IMR-90 (cell line): ENCODE measurements around the gene CHI3L1. TPM values are rescaled to one million over a fixed set of nuclear protein-coding genes. Genes with fewer than 3 reads are reported as not detected.

Experiments
- ATAC-seq: fragments of 200-7000 bp; cut with Tn5 transposase; 2 replicates; pipeline ENCODE4 v1.9.1; 2020; ENCODE audit warnings: low read depth, mild to moderate bottlenecking, moderate library complexity
- BruUV-seq: library from RNA; stranded (reverse); fragments of 400-500 nt; replicated peaks from 2 replicates; lab custom pipeline; 2021; lab: Mats Ljungman, UMichigan
- CTCF ChIA-PET: fragments of 300-600 bp; formaldehyde crosslinking; extraction: SDS; loops from one replicate; lab custom pipeline; 2021; ENCODE audit warnings: antibody characterized with exemption; lab: Yijun Ruan, JAX
- POLR2A ChIA-PET: fragments of 300-600 bp; sonication (Branson Sonifier 250); formaldehyde crosslinking; loops from one replicate; lab custom pipeline; 2022; ENCODE audit warnings: antibody characterized with exemption; ENCODE audit not compliant: unreplicated experiment; lab: Charles Lee
- DNase-seq: peaks from one replicate; pipeline ENCODE4 v3.0.0; 2013
- H2AFZ ChIP-seq: replicated peaks from 2 replicates; pipeline ENCODE3; 2013; ENCODE audit warnings: low read length, mild to moderate bottlenecking; ENCODE audit not compliant: poor library complexity
- H2AK5ac ChIP-seq: 2 replicates; pipeline ENCODE4 v1.6.1; 2013; ENCODE audit warnings: low read depth, low read length, inconsistent platforms
- H2AK9ac ChIP-seq: replicated peaks from 2 replicates; pipeline ENCODE3; 2013; ENCODE audit warnings: mild to moderate bottlenecking, low read depth, low read length, moderate library complexity; ENCODE audit not compliant: poor library complexity
- H2BK120ac ChIP-seq: 2 replicates; pipeline ENCODE4 v1.6.1; 2013; ENCODE audit warnings: low read depth, low read length, inconsistent platforms
- H2BK15ac ChIP-seq: 3 replicates; pipeline ENCODE4 v1.6.1; 2013; ENCODE audit warnings: low read depth, low read length, inconsistent platforms
- H2BK20ac ChIP-seq: 2 replicates; pipeline ENCODE4 v1.6.1; 2013; ENCODE audit warnings: low read depth, mild to moderate bottlenecking, inconsistent platforms, low read length, moderate library complexity
- H2BK5ac ChIP-seq: 2 replicates; pipeline ENCODE4 v1.6.1; 2013; ENCODE audit warnings: mild to moderate bottlenecking, low read depth, low read length, inconsistent platforms; ENCODE audit not compliant: poor library complexity, severe bottlenecking
- H3K14ac ChIP-seq: replicated peaks from 2 replicates; pipeline ENCODE4 v1.6.1; 2013; ENCODE audit warnings: low read depth, low read length, inconsistent platforms
- H3K18ac ChIP-seq: 2 replicates; pipeline ENCODE4 v1.6.1; 2013; ENCODE audit warnings: low read depth, low read length, control low read depth
- H3K23ac ChIP-seq: 2 replicates; pipeline ENCODE4 v1.6.1; 2013; ENCODE audit warnings: low read depth, low read length, inconsistent platforms
- H3K27ac ChIP-seq: 2 replicates; pipeline ENCODE4 v1.5.1; 2013; ENCODE audit warnings: mild to moderate bottlenecking, control low read depth, low read length; ENCODE audit not compliant: insufficient read depth
- H3K27me3 ChIP-seq: 2 replicates; pipeline ENCODE4 v1.6.1; 2013; ENCODE audit warnings: low read length; ENCODE audit not compliant: control insufficient read depth, insufficient read depth
- H3K36me3 ChIP-seq: 2 replicates; pipeline ENCODE4 v1.6.1; 2013; ENCODE audit warnings: low read length, mixed read lengths; ENCODE audit not compliant: control insufficient read depth, insufficient read depth
- H3K4ac ChIP-seq: 2 replicates; pipeline ENCODE4 v1.6.1; 2013; ENCODE audit warnings: low read depth, low read length, inconsistent platforms
- H3K4me1 ChIP-seq: 2 replicates; pipeline ENCODE4 v1.6.1; 2013; ENCODE audit warnings: low read length, mixed read lengths; ENCODE audit not compliant: control insufficient read depth, insufficient read depth
- H3K4me2 ChIP-seq: 2 replicates; pipeline ENCODE4 v1.6.1; 2013; ENCODE audit warnings: low read depth, mild to moderate bottlenecking, control low read depth, low read length, moderate library complexity
- H3K4me3 ChIP-seq: 2 replicates; pipeline ENCODE4 v1.5.1; 2013; ENCODE audit warnings: low read depth, mild to moderate bottlenecking, control low read depth, low read length, moderate library complexity; ENCODE audit not compliant: insufficient read depth
- H3K56ac ChIP-seq: 2 replicates; pipeline ENCODE4 v1.6.1; 2013; ENCODE audit warnings: low read length, inconsistent platforms; ENCODE audit not compliant: insufficient read depth; ENCODE audit errors: extremely low read depth
- H3K79me1 ChIP-seq, 2 experiments: 2 replicates each; pipeline ENCODE4 v1.6.1; 2013; ENCODE audit warnings: low read length in 2 of 2, inconsistent platforms in 1 of 2, low read depth in 1 of 2
- H3K9ac ChIP-seq: 2 replicates; pipeline ENCODE4 v1.6.1; 2013; ENCODE audit warnings: low read depth, low read length, control low read depth
- H3K9me1 ChIP-seq: 2 replicates; pipeline ENCODE4 v1.6.1; 2013; ENCODE audit warnings: low read length, inconsistent platforms; ENCODE audit not compliant: insufficient read depth
- H3K9me3 ChIP-seq: 2 replicates; pipeline ENCODE4 v1.6.1; 2013; ENCODE audit warnings: low read length; ENCODE audit not compliant: control insufficient read depth, insufficient read depth
- H4K20me1 ChIP-seq: 2 replicates; pipeline ENCODE4 v1.6.1; 2013; ENCODE audit warnings: low read length, inconsistent platforms; ENCODE audit not compliant: insufficient read depth
- H4K5ac ChIP-seq: 2 replicates; pipeline ENCODE4 v1.6.1; 2013; ENCODE audit warnings: mild to moderate bottlenecking, low read depth, low read length, control low read depth
- H4K8ac ChIP-seq, 2 experiments: 2 replicates each; pipeline ENCODE4 v1.6.1; 2013; ENCODE audit warnings: low read depth in 2 of 2, low read length in 2 of 2, control low read depth in 1 of 2, inconsistent platforms in 1 of 2
- H4K91ac ChIP-seq: 2 replicates; pipeline ENCODE4 v1.6.1; 2013; ENCODE audit warnings: low read depth, low read length, inconsistent platforms; ENCODE audit not compliant: insufficient read depth
- BHLHE40 ChIP-seq: fragments of 150-350 bp; IDR thresholded peaks from 2 replicates; pipeline ENCODE4 v1.6.1; 2016; ENCODE audit warnings: mild to moderate bottlenecking, low read depth, low read length
- CEBPB ChIP-seq: IDR thresholded peaks from 2 replicates; pipeline ENCODE4 v1.6.1; 2012; ENCODE audit warnings: low read depth, low read length, improper control_type of control experiment
- CHD1 ChIP-seq: IDR thresholded peaks from 2 replicates; pipeline ENCODE4 v1.6.1; 2012; ENCODE audit warnings: low read depth, low read length, improper control_type of control experiment
- FOS ChIP-seq: fragments of 150-350 bp; IDR thresholded peaks from 2 replicates; pipeline ENCODE4 v1.6.1; 2016; ENCODE audit warnings: low read depth, low read length
- MAFK ChIP-seq: IDR thresholded peaks from 2 replicates; pipeline ENCODE4 v1.6.1; 2012; ENCODE audit warnings: low read depth, low read length, improper control_type of control experiment
- MAZ ChIP-seq: IDR thresholded peaks from 2 replicates; pipeline ENCODE4 v1.6.1; 2012; ENCODE audit warnings: low read depth, mild to moderate bottlenecking, low read length, improper control_type of control experiment, moderate library complexity, borderline replicate concordance
- MXI1 ChIP-seq: IDR thresholded peaks from 2 replicates; pipeline ENCODE4 v1.6.1; 2012; ENCODE audit warnings: low read depth, mild to moderate bottlenecking, low read length, moderate library complexity, borderline replicate concordance
- NFE2L2 ChIP-seq: fragments of 150-350 bp; IDR thresholded peaks from 2 replicates; pipeline ENCODE4 v1.6.1; 2016; ENCODE audit warnings: low read depth, mild to moderate bottlenecking, low read length
- POLR2A ChIP-seq: IDR thresholded peaks from 2 replicates; pipeline ENCODE4 v1.6.1; 2012; ENCODE audit warnings: mild to moderate bottlenecking, low read depth, low read length
- RAD21 ChIP-seq: IDR thresholded peaks from 2 replicates; pipeline ENCODE4 v1.6.1; 2012; ENCODE audit warnings: low read length, improper control_type of control experiment
- RCOR1 ChIP-seq: IDR thresholded peaks from 2 replicates; pipeline ENCODE4 v1.6.1; 2012; ENCODE audit warnings: mild to moderate bottlenecking, low read length, improper control_type of control experiment; ENCODE audit not compliant: insufficient replicate concordance
- RFX5 ChIP-seq: IDR thresholded peaks from 2 replicates; pipeline ENCODE4 v1.8.0; 2012; ENCODE audit warnings: low read depth, mild to moderate bottlenecking, low read length, moderate library complexity
- SMC3 ChIP-seq: fragments of 150-350 bp; IDR thresholded peaks from 2 replicates; pipeline ENCODE4 v1.6.1; 2016; ENCODE audit warnings: low read depth, mild to moderate bottlenecking, antibody characterized with exemption, low read length, moderate library complexity
- WGBS, 2 experiments: methylation state at CpG; one replicate each; pipeline versions ENCODE4 v1.1.5 to v1.1.7; 2013; ENCODE audit warnings: missing lambda C conversion rate in 2 of 2; ENCODE audit not compliant: insufficient read length in 1 of 2; ENCODE audit errors: extremely low coverage in 2 of 2; 5-methylcytosine and 5-hydroxymethylcytosine counted together
- dilution Hi-C: fragments of 300-500 bp; cut with HindIII; formaldehyde crosslinking; loops from one replicate; pipeline ENCODE4 v1.14.3; 2018; ENCODE audit warnings: low sequenced_read_pairs; ENCODE audit not compliant: unreplicated experiment
- in situ Hi-C: fragments of 300-500 bp; cut with MboI; formaldehyde crosslinking; loops from 3 replicates; pipeline ENCODE4 v1.14.3; 2019; ENCODE audit warnings: low sequenced_read_pairs, inconsistent platforms, mixed read lengths
- intact Hi-C: fragments of 100-400 bp; cut with micrococcal nuclease; formaldehyde crosslinking; loops from 2 replicates; pipeline ENCODE4 v1.10.0; 2022
- polyA plus RNA-seq, 3 experiments: library from polyadenylated mRNA; depleted of rRNA; stranded (reverse); fragments of >200 nt; gene quantifications; 2 replicates each; pipeline ENCODE4 v1.2.3, GENCODE V29; 2012; ENCODE audit warnings: low replicate concordance in 1 of 3
- total RNA-seq: library from RNA; depleted of rRNA; stranded (reverse); fragments of >200 nt; gene quantifications from 2 replicates; pipeline ENCODE4 v1.2.3, GENCODE V29; 2012
- TF ChIP-seq, protein P1 (sequence below): fragments of 150-350 bp; IDR thresholded peaks from 2 replicates; pipeline ENCODE4 v1.6.1; 2017; ENCODE audit warnings: mild to moderate bottlenecking, antibody characterized with exemption, low read length, low read depth
- TF ChIP-seq, protein P2 (sequence below): fragments of 150-350 bp; IDR thresholded peaks from 2 replicates; pipeline ENCODE4 v1.6.1; 2016; ENCODE audit warnings: low read depth, mild to moderate bottlenecking, low read length, moderate library complexity, borderline replicate concordance
- TF ChIP-seq, protein P3 (sequence below): conservative IDR thresholded peaks from 2 replicates; pipeline ENCODE4 v1.5.1; 2012; ENCODE audit warnings: mild to moderate bottlenecking, low read depth, low read length, improper control_type of control experiment

CHI3L1 gene
- total and polyA plus RNA-seq, 2 of the 4 experiments (the other 2 are of a cell fraction), result 0.17 TPM; not detected in 1

DNA sequence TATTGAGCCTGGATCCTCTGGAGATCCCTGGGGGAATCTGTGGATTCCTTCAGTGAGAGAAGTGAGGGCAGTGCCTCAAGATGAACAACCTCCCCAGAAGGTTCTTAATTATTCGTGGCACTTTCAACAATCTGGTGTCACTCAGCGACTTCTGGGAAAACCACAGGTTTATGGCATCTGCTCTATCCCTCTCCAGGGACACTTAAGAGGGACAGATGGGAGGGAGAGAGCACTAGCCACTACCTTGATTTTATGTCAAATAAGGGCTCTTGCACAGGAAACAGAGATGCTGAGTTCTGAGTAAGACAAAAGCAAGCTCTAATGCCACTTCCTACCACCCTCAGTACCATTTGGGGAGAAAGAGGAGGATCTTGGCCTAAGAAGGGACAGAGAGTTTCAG lies 21.2 kb upstream of the CHI3L1 start:
- CTCF ChIA-PET, result no interaction called here
- no peak overlapping the region for H3K56ac ChIP-seq
- peaks cover 4% of the 10 kb centered on the region; the same call in 1 of the 2 replicates for H3K27me3 ChIP-seq
- peak overlapping the region; percentile 39 for H2AFZ ChIP-seq
- H3K23ac ChIP-seq, result no peak overlapping the region
- H3K4me2 ChIP-seq, result no peak overlapping the region
- no peak overlapping the region for H2BK20ac ChIP-seq
- DNase-seq (no peak), ATAC-seq (no peak)
- dilution Hi-C loops, result no loop called here
- H3K9me3 ChIP-seq, result no peaks in the 10 kb centered on the region
- H4K5ac ChIP-seq, result 0 out of 2 replicates have a peak overlapping the region, but pooled peaks have one; percentile 23
- H3K9ac ChIP-seq, result no peak overlapping the region
- no peaks in the 10 kb centered on the region for H3K9me1 ChIP-seq
- H4K8ac ChIP-seq, result no peak overlapping the region
- no peak overlapping the region for H2BK5ac ChIP-seq
- no peaks in the 10 kb centered on the region for H4K20me1 ChIP-seq
- in situ Hi-C loops, result no loop called here
- H2BK120ac ChIP-seq, result no peak overlapping the region
- WGBS, 2 experiments, result no CpG with 5 or more reads among the region's 2 CpGs
- H4K91ac ChIP-seq, result no peak overlapping the region
- H3K4me1 ChIP-seq, result peaks cover 3% of the 10 kb centered on the region
- TF ChIP-seq MXI1 (no peak), RCOR1 (no peak), MAFK (no peak), SMC3 (no peak), BHLHE40 (no peak), CEBPB (no peak), RFX5 (no peak), FOS (no peak), CHD1 (no peak), MAZ (no peak), NFE2L2 (no peak), RAD21 (no peak), POLR2A (no peak)
- TF ChIP-seq, protein P1, sequence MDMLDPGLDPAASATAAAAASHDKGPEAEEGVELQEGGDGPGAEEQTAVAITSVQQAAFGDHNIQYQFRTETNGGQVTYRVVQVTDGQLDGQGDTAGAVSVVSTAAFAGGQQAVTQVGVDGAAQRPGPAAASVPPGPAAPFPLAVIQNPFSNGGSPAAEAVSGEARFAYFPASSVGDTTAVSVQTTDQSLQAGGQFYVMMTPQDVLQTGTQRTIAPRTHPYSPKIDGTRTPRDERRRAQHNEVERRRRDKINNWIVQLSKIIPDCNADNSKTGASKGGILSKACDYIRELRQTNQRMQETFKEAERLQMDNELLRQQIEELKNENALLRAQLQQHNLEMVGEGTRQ, result no peak
- TF ChIP-seq, protein P2, sequence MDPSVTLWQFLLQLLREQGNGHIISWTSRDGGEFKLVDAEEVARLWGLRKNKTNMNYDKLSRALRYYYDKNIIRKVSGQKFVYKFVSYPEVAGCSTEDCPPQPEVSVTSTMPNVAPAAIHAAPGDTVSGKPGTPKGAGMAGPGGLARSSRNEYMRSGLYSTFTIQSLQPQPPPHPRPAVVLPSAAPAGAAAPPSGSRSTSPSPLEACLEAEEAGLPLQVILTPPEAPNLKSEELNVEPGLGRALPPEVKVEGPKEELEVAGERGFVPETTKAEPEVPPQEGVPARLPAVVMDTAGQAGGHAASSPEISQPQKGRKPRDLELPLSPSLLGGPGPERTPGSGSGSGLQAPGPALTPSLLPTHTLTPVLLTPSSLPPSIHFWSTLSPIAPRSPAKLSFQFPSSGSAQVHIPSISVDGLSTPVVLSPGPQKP, result no peak
- TF ChIP-seq, protein P3, sequence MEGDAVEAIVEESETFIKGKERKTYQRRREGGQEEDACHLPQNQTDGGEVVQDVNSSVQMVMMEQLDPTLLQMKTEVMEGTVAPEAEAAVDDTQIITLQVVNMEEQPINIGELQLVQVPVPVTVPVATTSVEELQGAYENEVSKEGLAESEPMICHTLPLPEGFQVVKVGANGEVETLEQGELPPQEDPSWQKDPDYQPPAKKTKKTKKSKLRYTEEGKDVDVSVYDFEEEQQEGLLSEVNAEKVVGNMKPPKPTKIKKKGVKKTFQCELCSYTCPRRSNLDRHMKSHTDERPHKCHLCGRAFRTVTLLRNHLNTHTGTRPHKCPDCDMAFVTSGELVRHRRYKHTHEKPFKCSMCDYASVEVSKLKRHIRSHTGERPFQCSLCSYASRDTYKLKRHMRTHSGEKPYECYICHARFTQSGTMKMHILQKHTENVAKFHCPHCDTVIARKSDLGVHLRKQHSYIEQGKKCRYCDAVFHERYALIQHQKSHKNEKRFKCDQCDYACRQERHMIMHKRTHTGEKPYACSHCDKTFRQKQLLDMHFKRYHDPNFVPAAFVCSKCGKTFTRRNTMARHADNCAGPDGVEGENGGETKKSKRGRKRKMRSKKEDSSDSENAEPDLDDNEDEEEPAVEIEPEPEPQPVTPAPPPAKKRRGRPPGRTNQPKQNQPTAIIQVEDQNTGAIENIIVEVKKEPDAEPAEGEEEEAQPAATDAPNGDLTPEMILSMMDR, result no peak
- no peak overlapping the region for H3K14ac ChIP-seq
- H3K79me1 ChIP-seq, result no peaks in the 10 kb centered on the region
- no peak overlapping the region for H2AK5ac ChIP-seq
- intact Hi-C loops, result loop anchor here (2.0 kb wide), 1 partner anchor 89 kb away; no protein-coding TSS in a partner anchor
- POLR2A ChIA-PET, result no interaction called here
- no peaks in the 10 kb centered on the region for H3K36me3 ChIP-seq
- no peak overlapping the region for H2BK15ac ChIP-seq
- H3K18ac ChIP-seq, result no peak overlapping the region; the same call in 1 of the 2 replicates
- BruUV-seq, result no TSS peak
- H2AK9ac ChIP-seq, result no peak overlapping the region
- H3K4me3 ChIP-seq, result no peak overlapping the region
- no peak overlapping the region for H3K27ac ChIP-seq
- H3K4ac ChIP-seq, result no peak overlapping the region
